CD4-positive, alpha-beta T cell (primary cell): ENCODE measurements around the gene ABCF2. TPM values are rescaled to one million over a fixed set of nuclear protein-coding genes. Genes with fewer than 3 reads are reported as not detected.

Experiments used
- ATAC-seq: fragments of 200-7000 bp; cut with Tn5 transposase; one replicate; pipeline ENCODE4 v1.10.0; 2022; ENCODE audit warnings: mild to moderate bottlenecking; ENCODE audit not compliant: poor library complexity
- CTCF ChIA-PET: fragments of 350-600 bp; sonication (Branson Sonifier 250); formaldehyde crosslinking; loops from one replicate; lab custom pipeline; 2021; ENCODE audit warnings: antibody characterized with exemption, inconsistent platforms; lab: Charles Lee
- POLR2A ChIA-PET: fragments of 350-600 bp; sonication (Branson Sonifier 250); formaldehyde crosslinking; loops from one replicate; lab custom pipeline; 2021; ENCODE audit warnings: antibody characterized with exemption, inconsistent platforms; lab: Charles Lee
- DNase-seq, 14 experiments: peaks; one replicate each; pipeline ENCODE4 v3.0.0-alpha.2; 2013 to 2020; ENCODE audit warnings: mixed read lengths in 2 of 14
- H3K27ac ChIP-seq, 2 donors: one replicate each; pipeline versions ENCODE4 v1.5.1 to v1.7.0; 2013; ENCODE audit warnings: low read length in 2 of 2, low read depth in 1 of 2, mild to moderate bottlenecking in 1 of 2
- H3K27me3 ChIP-seq, 2 experiments: 1 replicate in 1 of 2; 2 replicates in 1 of 2; pipeline versions ENCODE4 v1.6.1 to v1.7.0; 2013; ENCODE audit warnings: low read length in 2 of 2, control low read depth in 1 of 2, mild to moderate bottlenecking in 1 of 2, moderate library complexity in 1 of 2; ENCODE audit not compliant: insufficient read depth in 2 of 2, control insufficient read depth in 1 of 2
- H3K36me3 ChIP-seq: one replicate; pipeline ENCODE4 v1.6.1; 2013; ENCODE audit warnings: low read length, control low read depth; ENCODE audit not compliant: insufficient read depth
- H3K4me1 ChIP-seq: one replicate; pipeline ENCODE4 v1.6.1; 2013; ENCODE audit warnings: low read length, control low read depth; ENCODE audit not compliant: insufficient read depth
- H3K4me3 ChIP-seq: one replicate; pipeline ENCODE4 v1.5.1; 2013; ENCODE audit warnings: mild to moderate bottlenecking, low read length, moderate library complexity
- H3K9me3 ChIP-seq, 2 experiments: 1 replicate in 1 of 2; 2 replicates in 1 of 2; pipeline versions ENCODE4 v1.6.1 to v1.7.0; 2013; ENCODE audit warnings: low read length in 2 of 2, mild to moderate bottlenecking in 2 of 2, control low read depth in 1 of 2, moderate library complexity in 1 of 2; ENCODE audit not compliant: control insufficient read depth in 1 of 2, insufficient read depth in 1 of 2
- H3K27ac Mint-ChIP-seq: one replicate; pipeline ENCODE4 v1.8.0; 2020; ENCODE audit warnings: mixed read lengths
- H3K27me3 Mint-ChIP-seq: one replicate; pipeline ENCODE4 v1.8.0; 2021; ENCODE audit warnings: mixed read lengths
- H3K36me3 Mint-ChIP-seq: one replicate; pipeline ENCODE4 v1.8.0; 2021; ENCODE audit warnings: low read depth, mixed read lengths
- H3K4me1 Mint-ChIP-seq: one replicate; pipeline ENCODE4 v1.8.0; 2021; ENCODE audit warnings: low read depth, mixed read lengths
- H3K4me3 Mint-ChIP-seq: one replicate; pipeline ENCODE4 v1.8.0; 2020; ENCODE audit warnings: mild to moderate bottlenecking, mixed read lengths
- H3K9me3 Mint-ChIP-seq: one replicate; pipeline ENCODE4 v1.8.0; 2020; ENCODE audit warnings: mixed read lengths
- CTCF ChIP-seq: fragments of 200-600 bp; IDR thresholded peaks from one replicate; pipeline ENCODE4 v1.8.0; 2022; ENCODE audit warnings: antibody characterized with exemption, mild to moderate bottlenecking
- intact Hi-C, 2 experiments: fragments of 100-400 bp; cut with DNase I in 1 of 2; cut with micrococcal nuclease in 1 of 2; formaldehyde crosslinking; loops; one replicate each; pipeline versions ENCODE4 v1.15.1 to v1.9.0; 2023 to 2025; cut with DNase I, micrococcal nuclease
- total RNA-seq, 174 experiments: library from RNA in 2 of 174; stranded (reverse) in 2 of 174; gene quantifications; one replicate each; pipeline ENCODE4 v1.2.3 and lab custom pipeline; 2021 to 2026

ABCF2 gene
- total RNA-seq, 2 experiments from 2014 or later, result 12.3 to 13.2 TPM

GRCh38 chr7:151218170-151218569, 8.8 kb downstream of the ABCF2 start:
- intact Hi-C loops, result no loop called here
- H3K27me3 Mint-ChIP-seq, result no peaks in the 10 kb centered on the region
- ATAC-seq, result no peak
- no peak overlapping the region for H3K27ac Mint-ChIP-seq
- H3K27me3 ChIP-seq, result no peaks in the 10 kb centered on the region
- no peaks in the 10 kb centered on the region for H3K9me3 ChIP-seq
- H3K4me1 ChIP-seq, result no peaks in the 10 kb centered on the region
- H3K4me3 ChIP-seq, result no peak overlapping the region
- DNase-seq, result no peak
- peaks cover 91% of the 10 kb centered on the region for H3K36me3 Mint-ChIP-seq
- H3K4me1 Mint-ChIP-seq, result no peaks in the 10 kb centered on the region
- H3K4me3 Mint-ChIP-seq, result no peak overlapping the region
- ChIA-PET CTCF (no interaction called here), POLR2A (interaction anchor here (0.8 to 1.3 kb wide), 2 partner anchors 9 to 25 kb away, joined by 3 to 4 read pairs; partner anchors contain the start of gene ABCF2)
- H3K36me3 ChIP-seq, result peaks cover 96% of the 10 kb centered on the region
- TF ChIP-seq CTCF, result no peak
- no peaks in the 10 kb centered on the region for H3K9me3 Mint-ChIP-seq
- H3K27ac ChIP-seq, result no peak overlapping the region

GRCh38 chr7:151215396-151215795, 11.6 kb downstream of the ABCF2 start:
- H3K4me1 Mint-ChIP-seq, result no peaks in the 10 kb centered on the region
- H3K36me3 Mint-ChIP-seq, result peaks cover 87% of the 10 kb centered on the region
- ChIA-PET CTCF (no interaction called here), POLR2A (no interaction called here)
- DNase-seq, result no peak
- Histone ChIP-seq H3K4me3 (no peak overlapping the region), H3K9me3 (no peaks in the 10 kb centered on the region), H3K36me3 (peaks cover 77% of the 10 kb centered on the region), H3K27me3 (no peaks in the 10 kb centered on the region), H3K4me1 (no peaks in the 10 kb centered on the region), H3K27ac (no peak overlapping the region)
- no peaks in the 10 kb centered on the region for H3K27me3 Mint-ChIP-seq
- H3K9me3 Mint-ChIP-seq, result no peaks in the 10 kb centered on the region
- no peak for ATAC-seq
- no peak for TF ChIP-seq CTCF
- H3K4me3 Mint-ChIP-seq, result no peak overlapping the region
- intact Hi-C loops, result no loop called here
- H3K27ac Mint-ChIP-seq, result no peak overlapping the region

- no peak for DNase-seq
- Mint-ChIP-seq H3K27me3 (no peaks in the 10 kb centered on the region), H3K9me3 (no peaks in the 10 kb centered on the region), H3K4me3 (no peak overlapping the region), H3K4me1 (no peaks in the 10 kb centered on the region), H3K27ac (no peak overlapping the region), H3K36me3 (peaks cover 77% of the 10 kb centered on the region)
- TF ChIP-seq CTCF, result no peak
- no peak for ATAC-seq
- no peak overlapping the region for H3K27ac ChIP-seq
- ChIA-PET POLR2A (interaction anchor here (1.4 kb wide), 1 partner anchor 13 kb away, joined by 7 read pairs; the partner anchor contains the start of gene ABCF2), CTCF (no interaction called here)
- no peak overlapping the region for H3K4me3 ChIP-seq
- intact Hi-C loops, result no loop called here
- no peaks in the 10 kb centered on the region for H3K27me3 ChIP-seq
- H3K4me1 ChIP-seq, result peaks cover 13% of the 10 kb centered on the region
- H3K9me3 ChIP-seq, result no peaks in the 10 kb centered on the region
- H3K36me3 ChIP-seq, result peaks cover 62% of the 10 kb centered on the region
Measured at GRCh38 chr7:151213826-151214225, 13.2 kb downstream of the ABCF2 start.
